ENCODE results near the gene COBLL1. TPM values are rescaled to one million over a fixed set of nuclear protein-coding genes. Genes with fewer than 3 reads are reported as not detected.
A peak's percentile ranks its signal among the peaks of the same experiment; 100 is the strongest.

Gene COBLL1, protein sequence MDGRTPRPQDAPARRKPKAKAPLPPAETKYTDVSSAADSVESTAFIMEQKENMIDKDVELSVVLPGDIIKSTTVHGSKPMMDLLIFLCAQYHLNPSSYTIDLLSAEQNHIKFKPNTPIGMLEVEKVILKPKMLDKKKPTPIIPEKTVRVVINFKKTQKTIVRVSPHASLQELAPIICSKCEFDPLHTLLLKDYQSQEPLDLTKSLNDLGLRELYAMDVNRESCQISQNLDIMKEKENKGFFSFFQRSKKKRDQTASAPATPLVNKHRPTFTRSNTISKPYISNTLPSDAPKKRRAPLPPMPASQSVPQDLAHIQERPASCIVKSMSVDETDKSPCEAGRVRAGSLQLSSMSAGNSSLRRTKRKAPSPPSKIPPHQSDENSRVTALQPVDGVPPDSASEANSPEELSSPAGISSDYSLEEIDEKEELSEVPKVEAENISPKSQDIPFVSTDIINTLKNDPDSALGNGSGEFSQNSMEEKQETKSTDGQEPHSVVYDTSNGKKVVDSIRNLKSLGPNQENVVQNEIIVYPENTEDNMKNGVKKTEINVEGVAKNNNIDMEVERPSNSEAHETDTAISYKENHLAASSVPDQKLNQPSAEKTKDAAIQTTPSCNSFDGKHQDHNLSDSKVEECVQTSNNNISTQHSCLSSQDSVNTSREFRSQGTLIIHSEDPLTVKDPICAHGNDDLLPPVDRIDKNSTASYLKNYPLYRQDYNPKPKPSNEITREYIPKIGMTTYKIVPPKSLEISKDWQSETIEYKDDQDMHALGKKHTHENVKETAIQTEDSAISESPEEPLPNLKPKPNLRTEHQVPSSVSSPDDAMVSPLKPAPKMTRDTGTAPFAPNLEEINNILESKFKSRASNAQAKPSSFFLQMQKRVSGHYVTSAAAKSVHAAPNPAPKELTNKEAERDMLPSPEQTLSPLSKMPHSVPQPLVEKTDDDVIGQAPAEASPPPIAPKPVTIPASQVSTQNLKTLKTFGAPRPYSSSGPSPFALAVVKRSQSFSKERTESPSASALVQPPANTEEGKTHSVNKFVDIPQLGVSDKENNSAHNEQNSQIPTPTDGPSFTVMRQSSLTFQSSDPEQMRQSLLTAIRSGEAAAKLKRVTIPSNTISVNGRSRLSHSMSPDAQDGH
- total RNA-seq = under 1 TPM; 0.28 to 0.45 TPM

DNA sequence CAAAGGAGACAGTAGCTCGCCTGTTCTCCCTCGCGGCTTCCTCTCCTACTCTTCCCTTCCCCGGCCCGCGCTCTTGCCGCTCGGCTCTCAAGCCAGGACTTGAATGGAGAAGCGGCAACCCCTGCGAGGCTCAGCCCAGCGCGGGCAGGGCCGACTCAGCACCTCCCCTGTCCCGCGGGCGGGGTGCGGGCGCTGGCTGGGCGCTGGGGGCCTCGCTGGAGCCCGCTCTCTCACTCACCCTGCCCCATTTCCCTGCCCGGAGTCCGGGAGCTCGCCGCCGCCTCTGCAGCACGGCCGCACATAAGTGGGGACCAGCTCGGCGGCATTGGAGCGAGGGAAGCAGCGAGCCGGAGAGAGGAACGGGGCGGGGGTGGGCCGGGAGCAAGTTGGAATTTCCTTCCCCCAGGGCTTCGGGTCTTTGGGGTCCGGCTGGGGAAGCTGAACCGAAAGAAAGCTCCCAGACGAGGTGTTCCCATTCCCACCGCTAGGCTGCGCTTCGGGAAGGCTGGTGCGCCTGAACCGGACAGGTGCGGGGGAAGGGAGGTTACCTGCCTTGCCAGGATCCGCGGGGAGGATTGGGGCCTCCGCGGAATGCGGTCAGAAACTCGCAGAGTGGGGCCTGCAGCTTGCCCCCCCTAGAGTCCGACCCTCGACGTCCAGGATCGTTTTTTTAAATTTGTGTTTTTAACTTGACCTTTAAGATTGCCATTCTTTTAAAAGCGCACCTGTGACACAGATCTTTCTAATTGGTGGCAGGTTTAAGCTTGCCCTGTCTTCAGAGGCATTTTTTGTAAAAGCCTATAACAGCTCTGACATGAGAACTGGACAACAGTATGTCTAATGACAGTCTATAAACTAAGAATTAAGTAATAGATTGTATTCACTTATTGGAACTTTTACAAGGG lies at the start of gene COBLL1:
Gene COBLL1 (minus strand): TSS at position 105 of the 905 bp plus-strand sequence. CDS start 627 bp downstream, outside the sequence.
- Mint-ChIP-seq H3K4me1 (peaks cover 7% of the 10 kb centered on the region), H3K27ac (no peak within 1 kb of the TSS), H3K27me3 (peaks cover 50% of the 10 kb centered on the region), H3K9me3 (no peaks in the 10 kb centered on the region), H3K36me3 (no peaks in the 10 kb centered on the region), H3K4me3 (peak within 1 kb of the TSS; percentile 63)
- DNase-seq = peak; percentile 31

DNA sequence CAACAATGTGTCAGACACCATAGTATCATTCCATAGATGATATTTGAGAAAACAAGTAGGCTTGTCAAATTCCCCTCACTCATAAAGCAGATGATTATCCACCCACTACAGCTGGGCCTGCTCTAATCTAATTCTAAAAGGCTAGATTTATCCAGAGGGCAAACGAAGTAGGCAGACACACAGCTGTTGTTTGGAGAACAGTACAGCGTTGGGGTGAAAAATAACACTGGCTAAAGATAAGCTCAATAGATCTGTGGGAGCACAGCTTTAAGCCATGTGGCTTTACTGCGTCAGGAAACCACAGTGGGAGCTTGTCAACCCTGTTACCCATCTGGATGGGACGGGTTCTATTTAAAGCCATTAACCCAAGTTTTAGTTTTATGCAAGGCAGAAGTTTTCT lies 48.9 kb upstream of the COBLL1 start:
- H3K9me3 Mint-ChIP-seq = no peaks in the 10 kb centered on the region
- H3K27ac Mint-ChIP-seq = no peak overlapping the region

DNA sequence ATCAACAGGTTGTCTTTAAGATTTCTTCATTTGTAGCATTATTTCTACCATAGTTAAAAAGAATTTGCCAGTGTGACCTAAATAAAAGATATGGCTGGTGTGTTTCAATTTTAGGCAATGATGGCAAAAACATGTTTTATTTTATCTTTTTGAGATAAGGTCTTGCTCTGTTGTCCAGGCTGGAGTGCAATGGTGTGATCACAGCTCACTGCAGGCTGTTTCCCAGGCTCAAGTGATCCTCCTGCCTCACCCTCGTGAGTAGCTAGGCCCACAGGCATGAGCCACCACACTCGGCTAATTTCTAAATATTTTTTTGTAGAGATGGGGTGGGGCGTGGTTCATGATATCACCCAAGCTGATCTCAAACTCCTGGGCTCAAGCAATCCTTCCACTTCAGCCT lies 47.0 kb upstream of the COBLL1 start:
- no peak overlapping the region for H3K27ac Mint-ChIP-seq
- no peaks in the 10 kb centered on the region for H3K4me1 Mint-ChIP-seq
- H3K27me3 Mint-ChIP-seq = no peaks in the 10 kb centered on the region
- no peak overlapping the region for H3K4me3 Mint-ChIP-seq
- no peak for DNase-seq
- H3K36me3 Mint-ChIP-seq = no peaks in the 10 kb centered on the region
- H3K9me3 Mint-ChIP-seq = no peaks in the 10 kb centered on the region

More for the DNA sequence above, 48.9 kb upstream of the COBLL1 start:
- Mint-ChIP-seq H3K36me3 (no peaks in the 10 kb centered on the region), H3K4me3 (no peak overlapping the region), H3K4me1 (no peaks in the 10 kb centered on the region), H3K27me3 (no peaks in the 10 kb centered on the region)
- DNase-seq = no peak

DNA sequence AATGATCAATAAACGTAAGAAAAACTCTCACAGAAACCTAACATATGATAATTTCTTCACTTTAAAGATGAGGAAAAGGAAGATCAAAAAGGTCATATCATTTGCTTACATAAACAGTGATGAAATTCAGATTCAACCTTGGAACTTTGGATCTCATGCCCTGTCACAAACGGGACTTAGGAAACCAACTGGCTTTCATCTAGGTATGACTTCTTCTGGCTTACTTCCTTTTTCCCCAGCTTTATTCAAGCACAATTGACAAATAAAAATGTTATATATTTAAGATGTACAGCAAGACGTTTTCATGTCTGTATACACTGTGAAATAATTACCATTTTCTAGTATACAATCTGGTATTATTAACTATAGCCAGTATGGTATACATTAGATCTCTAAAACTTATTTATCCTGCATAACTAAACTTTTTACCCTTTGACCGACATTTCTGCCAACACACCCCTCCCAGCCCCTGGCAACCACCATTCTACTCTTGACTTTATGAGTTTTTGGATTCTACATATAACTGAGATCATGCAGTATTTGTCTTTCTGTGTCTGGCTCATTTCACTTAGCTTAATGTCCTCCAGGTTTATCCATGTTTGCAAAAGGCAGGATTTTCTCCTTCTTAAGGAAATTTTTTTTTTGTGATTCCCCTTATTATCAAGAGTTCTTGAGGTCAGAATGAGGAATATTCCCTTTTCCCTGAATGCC lies 46.0 kb upstream of the COBLL1 start:
- Mint-ChIP-seq H3K27me3 (no peaks in the 10 kb centered on the region), H3K4me1 (no peaks in the 10 kb centered on the region)

DNA sequence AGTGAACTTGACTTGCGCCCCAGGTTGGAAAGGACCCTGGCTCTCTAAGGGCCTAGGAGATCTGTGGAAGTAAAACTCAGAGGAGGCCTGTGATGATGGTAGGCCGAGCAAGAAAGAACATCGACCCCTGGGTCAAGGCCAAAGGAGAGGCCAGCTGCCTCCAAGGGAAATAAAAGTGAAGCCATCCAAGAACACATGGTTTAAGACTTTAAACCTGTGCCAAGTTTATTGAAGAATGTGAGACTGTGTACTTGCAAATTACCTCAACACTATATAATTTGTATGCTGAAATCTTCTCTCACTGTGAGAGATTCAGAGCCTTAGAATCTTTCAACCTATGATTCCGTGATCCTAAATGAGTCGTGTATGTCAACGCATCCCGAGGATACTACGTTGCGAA lies 40.7 kb upstream of the COBLL1 start:
- H3K36me3 Mint-ChIP-seq = no peaks in the 10 kb centered on the region
- no peak overlapping the region for H3K27ac Mint-ChIP-seq
- H3K27me3 Mint-ChIP-seq = no peaks in the 10 kb centered on the region
- no peaks in the 10 kb centered on the region for H3K4me1 Mint-ChIP-seq
- H3K9me3 Mint-ChIP-seq = no peaks in the 10 kb centered on the region
- no peak for DNase-seq
- no peak overlapping the region for H3K4me3 Mint-ChIP-seq

More for the DNA sequence above, 46.0 kb upstream of the COBLL1 start:
- Mint-ChIP-seq H3K4me3 (no peak overlapping the region), H3K36me3 (no peaks in the 10 kb centered on the region), H3K27ac (no peak overlapping the region), H3K9me3 (no peaks in the 10 kb centered on the region)
- DNase-seq = no peak

DNA sequence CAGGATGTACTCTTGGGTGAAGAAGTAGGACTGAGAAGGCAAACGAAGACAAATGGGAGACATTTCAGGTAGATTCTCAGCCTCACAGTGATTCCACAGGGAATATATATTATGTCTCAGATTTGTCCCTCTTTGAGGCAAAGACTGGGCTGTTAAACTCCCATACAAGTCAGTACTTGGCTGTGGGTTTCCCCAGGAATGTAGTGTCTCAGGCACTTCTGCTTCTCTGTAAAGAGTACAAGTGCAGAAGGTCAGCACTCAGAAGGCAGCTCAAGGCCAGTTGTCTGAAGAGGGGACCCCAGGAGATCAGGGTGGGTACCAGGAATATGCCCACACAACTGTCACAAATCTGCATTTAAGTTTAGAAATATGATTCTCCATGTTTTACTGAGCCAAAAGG lies 39.9 kb upstream of the COBLL1 start:
- H3K36me3 Mint-ChIP-seq = no peaks in the 10 kb centered on the region
- H3K4me3 Mint-ChIP-seq = no peak overlapping the region
- no peaks in the 10 kb centered on the region for H3K27me3 Mint-ChIP-seq
- no peak overlapping the region for H3K27ac Mint-ChIP-seq
- no peak for DNase-seq
- no peaks in the 10 kb centered on the region for H3K9me3 Mint-ChIP-seq
- H3K4me1 Mint-ChIP-seq = no peaks in the 10 kb centered on the region

DNA sequence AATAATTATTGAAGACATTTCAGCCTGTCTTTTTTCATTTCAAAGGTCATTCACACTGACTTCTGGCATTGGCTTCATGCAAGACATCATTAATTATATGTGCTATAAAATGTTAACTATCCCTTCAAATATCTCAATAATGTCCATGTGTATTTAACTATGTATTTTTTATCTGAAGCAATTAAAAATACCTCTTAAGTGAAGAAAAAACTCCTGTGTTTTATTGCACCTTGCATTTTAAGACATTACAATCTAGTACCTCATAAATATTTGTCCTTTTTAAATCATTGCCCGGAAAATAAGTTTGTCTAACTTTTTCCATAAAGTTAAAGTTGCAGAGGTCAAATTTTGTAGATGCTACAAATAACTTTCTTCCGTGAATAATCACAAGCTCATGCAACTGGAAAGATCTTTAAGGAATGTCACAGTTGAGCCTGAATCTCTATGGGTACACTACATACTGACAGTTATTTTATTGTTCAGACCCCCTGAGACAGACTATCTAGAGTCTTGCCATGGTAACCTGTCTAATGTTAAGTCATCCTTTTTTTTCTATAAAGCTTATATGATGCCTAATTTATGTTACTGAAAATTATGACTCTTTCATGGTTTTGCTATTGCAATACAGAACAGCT lies 38.4 kb upstream of the COBLL1 start:
- no peak overlapping the region for H3K4me3 Mint-ChIP-seq
- no peaks in the 10 kb centered on the region for H3K36me3 Mint-ChIP-seq
- DNase-seq = no peak
- no peaks in the 10 kb centered on the region for H3K4me1 Mint-ChIP-seq
- no peaks in the 10 kb centered on the region for H3K9me3 Mint-ChIP-seq
- no peak overlapping the region for H3K27ac Mint-ChIP-seq
- H3K27me3 Mint-ChIP-seq = no peaks in the 10 kb centered on the region

DNA sequence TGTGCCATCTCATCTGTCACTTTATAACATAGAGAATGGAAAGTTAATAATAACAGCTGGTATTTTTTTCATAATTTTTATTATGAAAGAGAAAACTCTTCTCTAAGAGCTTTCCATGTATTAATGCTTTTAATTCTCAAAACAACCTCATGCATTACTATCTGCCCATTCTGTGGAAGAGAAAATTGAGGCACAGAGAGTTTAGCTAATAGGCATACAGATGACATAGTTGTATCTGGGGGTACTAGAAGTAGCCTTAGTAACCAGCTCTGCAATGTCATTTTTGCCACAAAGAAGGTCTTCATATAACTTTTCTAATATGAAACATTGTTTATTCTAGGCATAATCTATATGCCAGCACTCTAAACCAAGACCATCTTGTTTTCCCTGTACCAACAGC lies 36.3 kb upstream of the COBLL1 start:
- H3K27ac Mint-ChIP-seq = no peak overlapping the region
- no peak overlapping the region for H3K4me3 Mint-ChIP-seq
- no peak for DNase-seq
- no peaks in the 10 kb centered on the region for H3K27me3 Mint-ChIP-seq
- no peaks in the 10 kb centered on the region for H3K36me3 Mint-ChIP-seq
- no peaks in the 10 kb centered on the region for H3K9me3 Mint-ChIP-seq
- no peaks in the 10 kb centered on the region for H3K4me1 Mint-ChIP-seq

DNA sequence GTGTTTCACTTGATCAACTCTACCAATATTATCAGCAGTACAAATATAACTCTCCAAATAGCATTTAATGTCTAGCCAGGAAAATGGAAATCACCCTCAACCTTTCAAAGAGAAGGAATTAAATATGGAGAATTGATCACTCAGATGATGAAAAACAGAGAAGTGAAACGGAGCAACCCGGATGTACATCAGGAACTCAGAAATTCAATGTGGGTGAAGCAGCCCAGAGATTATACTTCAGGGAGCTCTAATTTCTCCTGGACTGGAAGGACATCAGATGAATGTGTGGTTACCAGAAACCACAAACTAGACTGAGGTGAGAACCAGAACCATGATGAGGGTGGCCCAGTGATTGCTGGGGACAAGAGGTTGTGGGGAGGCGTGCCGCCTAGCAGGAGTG lies 35.5 kb upstream of the COBLL1 start:
- H3K9me3 Mint-ChIP-seq = no peaks in the 10 kb centered on the region

DNA sequence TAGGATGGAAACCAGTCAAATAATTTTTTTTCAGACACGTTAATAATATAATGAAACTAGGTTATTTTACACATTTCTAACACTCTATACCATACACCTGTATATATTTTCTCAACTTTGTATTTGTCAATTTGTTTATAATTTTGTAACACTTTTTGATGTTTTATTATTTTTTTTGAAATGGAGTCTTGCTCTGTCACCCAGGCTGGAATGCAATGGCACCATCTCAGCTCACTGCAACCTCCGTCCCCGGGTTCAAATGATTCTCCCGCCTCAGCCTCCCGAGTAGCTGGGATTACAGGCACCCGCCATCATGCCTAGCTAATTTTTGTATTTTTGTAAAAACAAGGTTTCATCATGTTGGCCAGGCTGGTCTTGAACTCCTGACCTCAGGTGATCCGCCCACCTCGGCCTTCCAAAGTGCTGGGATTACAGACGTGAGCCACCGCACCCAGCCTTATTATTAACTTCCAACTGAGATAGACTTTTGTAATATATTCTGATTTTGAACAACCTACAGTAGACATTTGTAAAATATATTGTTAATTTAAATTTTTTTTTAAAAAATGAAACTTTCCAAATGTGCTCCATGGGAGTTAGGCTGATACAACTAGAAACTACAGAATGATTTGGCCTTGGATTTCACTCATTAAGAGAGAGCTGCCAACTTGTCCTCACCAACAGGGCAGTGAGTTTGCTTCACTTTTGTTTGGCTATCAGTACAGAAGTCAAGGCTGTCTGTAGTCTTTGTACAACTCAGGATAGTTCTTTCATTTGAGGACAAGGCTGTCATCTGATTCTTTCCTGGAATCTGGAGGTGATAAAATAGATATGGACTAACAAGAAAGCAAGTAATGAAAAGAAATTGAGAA lies 33.9 kb upstream of the COBLL1 start:
- H3K9me3 Mint-ChIP-seq = no peaks in the 10 kb centered on the region
- H3K4me3 Mint-ChIP-seq = no peak overlapping the region
- H3K36me3 Mint-ChIP-seq = no peaks in the 10 kb centered on the region
- DNase-seq = no peak
- no peaks in the 10 kb centered on the region for H3K27me3 Mint-ChIP-seq
- H3K27ac Mint-ChIP-seq = no peak overlapping the region
- H3K4me1 Mint-ChIP-seq = no peaks in the 10 kb centered on the region

More for the DNA sequence above, 35.5 kb upstream of the COBLL1 start:
- no peak overlapping the region for H3K4me3 Mint-ChIP-seq
- no peak for DNase-seq
- H3K36me3 Mint-ChIP-seq = no peaks in the 10 kb centered on the region
- H3K27ac Mint-ChIP-seq = no peak overlapping the region
- H3K4me1 Mint-ChIP-seq = no peaks in the 10 kb centered on the region
- no peaks in the 10 kb centered on the region for H3K27me3 Mint-ChIP-seq

DNA sequence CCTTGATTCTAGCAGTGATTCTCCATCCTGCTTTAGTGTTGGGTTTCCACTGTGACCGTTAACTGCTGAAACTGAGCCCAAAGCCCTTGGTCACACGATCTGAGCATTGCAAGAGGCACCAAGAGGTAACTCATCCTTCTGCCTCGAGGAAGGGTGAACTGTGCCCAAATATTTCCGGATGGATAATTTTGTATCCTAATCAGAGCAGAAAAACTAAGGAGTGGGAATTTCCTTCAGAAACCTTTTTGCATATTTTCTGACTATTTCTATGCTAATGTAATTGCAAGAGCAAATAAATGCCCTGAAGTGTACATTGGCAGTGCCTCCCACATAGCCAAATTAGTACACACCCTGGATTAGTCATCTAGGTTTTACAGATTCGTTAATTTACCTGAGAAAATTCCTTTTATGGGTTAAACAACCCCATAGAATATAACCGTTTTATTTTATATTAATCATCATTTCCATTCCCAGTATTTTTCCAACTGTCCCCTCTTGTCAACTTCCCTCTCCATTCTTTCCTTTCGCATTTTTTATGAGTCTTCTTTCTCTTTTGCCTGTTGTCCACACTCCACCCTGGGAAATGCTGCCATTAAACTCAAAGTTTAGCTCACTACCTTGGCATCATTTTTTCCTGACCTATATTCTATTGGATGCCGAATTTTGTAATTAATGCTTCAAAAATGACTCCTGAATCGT lies 31.7 kb upstream of the COBLL1 start:
- Mint-ChIP-seq H3K27ac (no peak overlapping the region), H3K9me3 (no peaks in the 10 kb centered on the region), H3K36me3 (no peaks in the 10 kb centered on the region), H3K27me3 (no peaks in the 10 kb centered on the region), H3K4me1 (no peaks in the 10 kb centered on the region), H3K4me3 (no peak overlapping the region)
- no peak for DNase-seq

DNA sequence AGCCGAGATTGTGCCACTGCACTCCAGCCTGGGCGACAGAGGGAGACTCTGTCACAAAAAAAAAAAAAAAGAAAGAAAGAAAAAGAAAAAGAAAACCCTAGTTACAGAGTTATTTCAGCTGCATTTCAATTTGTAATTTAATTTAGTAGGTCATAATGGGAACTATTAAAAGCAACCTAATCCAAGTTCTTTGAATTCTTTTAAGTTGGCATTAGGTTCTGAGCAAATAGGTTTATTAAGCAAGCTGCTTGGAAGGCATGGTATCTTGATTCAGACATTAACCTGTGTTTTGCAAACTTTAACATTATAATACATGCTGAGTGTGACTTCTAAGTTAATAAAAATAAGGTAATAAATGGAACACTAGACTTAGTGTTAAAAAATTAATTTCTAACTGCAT lies 29.8 kb upstream of the COBLL1 start:
- Mint-ChIP-seq H3K4me3 (no peak overlapping the region), H3K27me3 (no peaks in the 10 kb centered on the region), H3K9me3 (no peaks in the 10 kb centered on the region), H3K4me1 (no peaks in the 10 kb centered on the region), H3K27ac (no peak overlapping the region), H3K36me3 (no peaks in the 10 kb centered on the region)
- DNase-seq = no peak
